HEK293 (cell line): ENCODE measurements around the gene USP51.

ENCODE experiments used
- CTCF ChIA-PET: fragments of 350-600 bp; formaldehyde crosslinking; extraction: SDS; loops from one replicate; lab custom pipeline; 2021; ENCODE audit warnings: antibody characterized with exemption; lab: Yijun Ruan, JAX
- POLR2A ChIA-PET: fragments of 300-600 bp; formaldehyde crosslinking; extraction: SDS; loops from one replicate; lab custom pipeline; 2020; ENCODE audit warnings: antibody characterized with exemption, inconsistent platforms; lab: Yijun Ruan, JAX
- H3K27ac ChIP-seq: fragments of 200-500 bp; sonication (Bioruptor generic); 2 replicates; pipeline ENCODE4 v1.5.1; 2014; ENCODE audit warnings: low read depth, low read length, control low read depth, inconsistent platforms; ENCODE audit errors: extremely low read depth
- H3K36me3 ChIP-seq, 2 experiments: fragments of 200-500 bp in 1 of 2; sonication (Bioruptor generic) in 1 of 2; 1 replicate in 1 of 2; 2 replicates in 1 of 2; pipeline ENCODE4 v1.5.1; 2014 to 2017; ENCODE audit warnings: inconsistent platforms in 2 of 2, low read length in 2 of 2; ENCODE audit not compliant: control insufficient read depth in 2 of 2, insufficient read depth in 1 of 2
- H3K4me1 ChIP-seq: fragments of 200-500 bp; sonication (Bioruptor generic); 2 replicates; pipeline ENCODE4 v1.5.1; 2014; ENCODE audit warnings: mild to moderate bottlenecking, low read length, inconsistent platforms; ENCODE audit not compliant: control insufficient read depth, insufficient read depth
- H3K4me3 ChIP-seq: 2 replicates; pipeline ENCODE4 v1.5.1; 2011; ENCODE audit warnings: low read depth, mild to moderate bottlenecking, control low read depth, low read length, moderate library complexity
- H3K9me3 ChIP-seq: fragments of 200-500 bp; sonication (Bioruptor generic); 2 replicates; pipeline ENCODE4 v1.5.1; 2014; ENCODE audit warnings: low read depth, low read length, inconsistent platforms; ENCODE audit not compliant: control insufficient read depth, insufficient read depth
- GFI1B ChIP-seq: fragments of 450-650 bp; formaldehyde crosslinking; IDR thresholded peaks from 2 replicates; pipeline ENCODE4 v1.5.1; 2016; ENCODE audit warnings: missing biosample characterization, missing genetic modification characterization
- SALL2 ChIP-seq: fragments of 450-650 bp; formaldehyde crosslinking; IDR thresholded peaks from 2 replicates; pipeline ENCODE4 v1.5.0; 2017; ENCODE audit warnings: missing biosample characterization, mild to moderate bottlenecking, missing genetic modification characterization, borderline replicate concordance
- SP2 ChIP-seq: fragments of 450-650 bp; formaldehyde crosslinking; IDR thresholded peaks from 2 replicates; pipeline ENCODE4 v1.5.1; 2016; ENCODE audit warnings: missing biosample characterization, missing genetic modification characterization
- TCF7L2 ChIP-seq: IDR thresholded peaks from 2 replicates; pipeline ENCODE4 v1.6.1; 2011; ENCODE audit warnings: low read depth, mild to moderate bottlenecking, inconsistent platforms, low read length, moderate library complexity, borderline replicate concordance
- YY1 ChIP-seq: fragments of 450-650 bp; formaldehyde crosslinking; IDR thresholded peaks from 2 replicates; pipeline ENCODE4 v1.5.1; 2018; ENCODE audit warnings: missing biosample characterization, missing genetic modification characterization
- YY2 ChIP-seq: fragments of 450-650 bp; formaldehyde crosslinking; IDR thresholded peaks from 2 replicates; pipeline ENCODE4 v1.5.1; 2016; ENCODE audit warnings: missing biosample characterization, missing genetic modification characterization
- ZBTB1 ChIP-seq: fragments of 450-650 bp; formaldehyde crosslinking; IDR thresholded peaks from 2 replicates; pipeline ENCODE4 v1.5.1; 2016; ENCODE audit warnings: missing biosample characterization, missing genetic modification characterization
- ZBTB8A ChIP-seq: fragments of 450-650 bp; formaldehyde crosslinking; IDR thresholded peaks from 2 replicates; pipeline ENCODE4 v1.5.1; 2016; ENCODE audit warnings: missing biosample characterization, missing genetic modification characterization
- ZNF157 ChIP-seq: fragments of 450-650 bp; formaldehyde crosslinking; IDR thresholded peaks from 2 replicates; pipeline ENCODE4 v1.5.1; 2016; ENCODE audit warnings: missing biosample characterization, missing genetic modification characterization
- ZNF571 ChIP-seq: fragments of 450-650 bp; formaldehyde crosslinking; IDR thresholded peaks from 2 replicates; pipeline ENCODE4 v1.5.0; 2017; ENCODE audit warnings: missing biosample characterization, missing genetic modification characterization
- ZNF623 ChIP-seq: fragments of 450-650 bp; formaldehyde crosslinking; IDR thresholded peaks from 2 replicates; pipeline ENCODE4 v1.5.1; 2016; ENCODE audit warnings: missing biosample characterization, missing genetic modification characterization
- ZNF629 ChIP-seq: fragments of 450-650 bp; formaldehyde crosslinking; IDR thresholded peaks from 2 replicates; pipeline ENCODE4 v1.5.1; 2017; ENCODE audit warnings: missing biosample characterization, missing genetic modification characterization
- ZNF658 ChIP-seq: fragments of 450-650 bp; formaldehyde crosslinking; IDR thresholded peaks from 2 replicates; pipeline ENCODE4; 2016; ENCODE audit warnings: missing biosample characterization, missing genetic modification characterization
- ZNF677 ChIP-seq: fragments of 450-650 bp; IDR thresholded peaks from 2 replicates; pipeline ENCODE4 v1.5.0; 2018; ENCODE audit warnings: missing biosample characterization, mild to moderate bottlenecking, missing genetic modification characterization, moderate library complexity
- ZNF701 ChIP-seq: fragments of 450-650 bp; formaldehyde crosslinking; IDR thresholded peaks from 2 replicates; pipeline ENCODE4 v1.5.1; 2016; ENCODE audit warnings: missing biosample characterization, missing genetic modification characterization
- ZNF707 ChIP-seq: fragments of 450-650 bp; formaldehyde crosslinking; IDR thresholded peaks from 2 replicates; pipeline ENCODE4 v1.5.1; 2016; ENCODE audit warnings: missing biosample characterization, missing genetic modification characterization
- ZNF747 ChIP-seq: fragments of 450-650 bp; formaldehyde crosslinking; IDR thresholded peaks from 2 replicates; pipeline ENCODE4 v1.5.1; 2016; ENCODE audit warnings: missing biosample characterization, missing genetic modification characterization
- ZSCAN30 ChIP-seq: fragments of 450-650 bp; IDR thresholded peaks from 2 replicates; pipeline ENCODE4 v1.5.1; 2018; ENCODE audit warnings: missing biosample characterization, mild to moderate bottlenecking, missing genetic modification characterization, moderate library complexity
- ZXDB ChIP-seq: fragments of 450-650 bp; formaldehyde crosslinking; IDR thresholded peaks from 2 replicates; pipeline ENCODE4 v1.5.1; 2016; ENCODE audit warnings: missing biosample characterization, missing genetic modification characterization
- TF ChIP-seq, protein P1 (sequence below): fragments of 450-650 bp; formaldehyde crosslinking; IDR thresholded peaks from 2 replicates; pipeline ENCODE4 v1.5.1; 2016; ENCODE audit warnings: missing biosample characterization, missing genetic modification characterization, low read depth
- TF ChIP-seq, protein P2 (sequence below): fragments of 450-650 bp; formaldehyde crosslinking; IDR thresholded peaks from 2 replicates; pipeline ENCODE4 v1.5.1; 2016; ENCODE audit warnings: missing biosample characterization, missing genetic modification characterization, low read depth
- TF ChIP-seq, protein P3 (sequence below): fragments of 450-650 bp; formaldehyde crosslinking; IDR thresholded peaks from 2 replicates; pipeline ENCODE4 v1.5.1; 2016; ENCODE audit warnings: missing biosample characterization, missing genetic modification characterization
- TF ChIP-seq, protein P4 (sequence below): fragments of 450-650 bp; formaldehyde crosslinking; IDR thresholded peaks from 2 replicates; pipeline ENCODE4 v1.5.1; 2016; ENCODE audit warnings: missing biosample characterization, missing genetic modification characterization
- TF ChIP-seq, protein P5 (sequence below): fragments of 450-650 bp; formaldehyde crosslinking; IDR thresholded peaks from 2 replicates; pipeline ENCODE4 v1.5.1; 2016; ENCODE audit warnings: missing biosample characterization, missing genetic modification characterization

USP51 gene

DNA sequence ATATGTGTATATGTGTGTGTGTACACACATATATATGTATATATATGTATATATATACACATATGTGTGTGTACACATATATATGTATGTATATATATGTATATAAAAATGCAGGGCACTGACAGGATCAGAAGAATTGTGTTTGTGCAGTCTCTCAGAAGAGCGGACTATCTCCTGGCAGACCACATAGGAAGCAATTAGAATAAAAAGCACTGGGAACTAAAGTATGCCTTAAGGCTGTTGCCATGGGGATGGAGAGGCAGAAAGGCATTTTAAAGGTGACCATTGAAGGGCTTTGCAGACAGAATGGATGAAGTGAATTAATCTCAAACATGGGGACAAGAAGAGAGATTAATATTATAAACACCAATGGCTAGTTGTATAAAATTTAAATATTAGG, 33.7 kb upstream of the USP51 start:
- no peak for TF ChIP-seq ZNF629 (tag by site-specific recombination)
- TF ChIP-seq, protein P1, sequence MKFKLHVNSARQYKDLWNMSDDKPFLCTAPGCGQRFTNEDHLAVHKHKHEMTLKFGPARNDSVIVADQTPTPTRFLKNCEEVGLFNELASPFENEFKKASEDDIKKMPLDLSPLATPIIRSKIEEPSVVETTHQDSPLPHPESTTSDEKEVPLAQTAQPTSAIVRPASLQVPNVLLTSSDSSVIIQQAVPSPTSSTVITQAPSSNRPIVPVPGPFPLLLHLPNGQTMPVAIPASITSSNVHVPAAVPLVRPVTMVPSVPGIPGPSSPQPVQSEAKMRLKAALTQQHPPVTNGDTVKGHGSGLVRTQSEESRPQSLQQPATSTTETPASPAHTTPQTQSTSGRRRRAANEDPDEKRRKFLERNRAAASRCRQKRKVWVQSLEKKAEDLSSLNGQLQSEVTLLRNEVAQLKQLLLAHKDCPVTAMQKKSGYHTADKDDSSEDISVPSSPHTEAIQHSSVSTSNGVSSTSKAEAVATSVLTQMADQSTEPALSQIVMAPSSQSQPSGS = no peak
- no peak for TF ChIP-seq ZBTB1
- no peak for TF ChIP-seq ZNF623 (tag by site-specific recombination)
- TF ChIP-seq ZNF707 (tag by site-specific recombination) = no peak
- TF ChIP-seq ZNF157 (tag by site-specific recombination) = no peak
- no peak for TF ChIP-seq YY2 (tag by site-specific recombination)
- no peak for TF ChIP-seq SP2 (tag by site-specific recombination)
- TF ChIP-seq SALL2 (tag by site-specific recombination) = no peak
- TF ChIP-seq ZSCAN30 (tag by site-specific recombination) = no peak
- TF ChIP-seq ZNF658 (tag by site-specific recombination) = no peak
- TF ChIP-seq ZNF747 (tag by site-specific recombination) = no peak
- ChIA-PET POLR2A (no interaction called here), CTCF (no interaction called here)
- Histone ChIP-seq H3K27ac (no peak overlapping the region), H3K4me1 (no peaks in the 10 kb centered on the region), H3K4me3 (no peak overlapping the region), H3K9me3 (no peaks in the 10 kb centered on the region), H3K36me3 (no peaks in the 10 kb centered on the region)

DNA sequence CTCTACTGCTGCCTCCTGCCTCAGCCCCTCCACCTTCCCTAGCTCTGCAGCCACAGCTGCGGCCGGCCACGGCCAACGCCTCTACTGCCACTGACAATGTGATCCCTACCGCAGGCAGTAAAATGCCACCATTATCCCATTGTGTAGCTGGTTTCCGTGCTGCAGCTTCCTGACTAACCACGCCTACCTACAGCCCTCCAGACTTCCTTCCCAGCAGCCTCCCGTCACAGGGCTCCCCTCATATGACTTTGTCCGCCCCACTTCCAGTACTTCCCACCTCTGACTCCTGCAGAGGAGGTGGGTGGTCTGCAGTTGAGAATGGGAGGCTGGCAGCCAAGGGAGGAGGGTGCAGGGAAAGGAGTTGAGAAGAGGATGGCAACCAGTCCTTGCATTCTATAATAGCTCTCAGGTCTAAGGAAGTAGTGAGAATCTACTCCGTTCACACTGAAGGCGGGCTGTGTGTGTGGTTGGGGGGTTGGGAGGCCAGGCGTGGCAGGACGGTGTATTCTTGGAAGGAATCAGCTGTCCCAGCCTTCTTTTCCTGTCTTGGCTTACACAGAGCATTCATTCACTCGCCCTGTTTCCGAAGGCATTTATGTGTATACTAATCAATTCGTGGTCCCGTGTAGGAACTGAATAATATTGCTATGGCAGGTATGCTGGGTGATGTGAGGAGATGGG, 33.1 kb upstream of the USP51 start:
- POLR2A ChIA-PET = no interaction called here
- Histone ChIP-seq H3K27ac (no peak overlapping the region), H3K9me3 (no peaks in the 10 kb centered on the region), H3K4me1 (no peaks in the 10 kb centered on the region), H3K36me3 (no peaks in the 10 kb centered on the region), H3K4me3 (no peak overlapping the region)
- TF ChIP-seq TCF7L2 = no peak
- TF ChIP-seq, protein P2, sequence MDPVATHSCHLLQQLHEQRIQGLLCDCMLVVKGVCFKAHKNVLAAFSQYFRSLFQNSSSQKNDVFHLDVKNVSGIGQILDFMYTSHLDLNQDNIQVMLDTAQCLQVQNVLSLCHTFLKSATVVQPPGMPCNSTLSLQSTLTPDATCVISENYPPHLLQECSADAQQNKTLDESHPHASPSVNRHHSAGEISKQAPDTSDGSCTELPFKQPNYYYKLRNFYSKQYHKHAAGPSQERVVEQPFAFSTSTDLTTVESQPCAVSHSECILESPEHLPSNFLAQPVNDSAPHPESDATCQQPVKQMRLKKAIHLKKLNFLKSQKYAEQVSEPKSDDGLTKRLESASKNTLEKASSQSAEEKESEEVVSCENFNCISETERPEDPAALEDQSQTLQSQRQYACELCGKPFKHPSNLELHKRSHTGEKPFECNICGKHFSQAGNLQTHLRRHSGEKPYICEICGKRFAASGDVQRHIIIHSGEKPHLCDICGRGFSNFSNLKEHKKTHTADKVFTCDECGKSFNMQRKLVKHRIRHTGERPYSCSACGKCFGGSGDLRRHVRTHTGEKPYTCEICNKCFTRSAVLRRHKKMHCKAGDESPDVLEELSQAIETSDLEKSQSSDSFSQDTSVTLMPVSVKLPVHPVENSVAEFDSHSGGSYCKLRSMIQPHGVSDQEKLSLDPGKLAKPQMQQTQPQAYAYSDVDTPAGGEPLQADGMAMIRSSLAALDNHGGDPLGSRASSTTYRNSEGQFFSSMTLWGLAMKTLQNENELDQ (tag by site-specific recombination) = no peak
- TF ChIP-seq, protein P3, sequence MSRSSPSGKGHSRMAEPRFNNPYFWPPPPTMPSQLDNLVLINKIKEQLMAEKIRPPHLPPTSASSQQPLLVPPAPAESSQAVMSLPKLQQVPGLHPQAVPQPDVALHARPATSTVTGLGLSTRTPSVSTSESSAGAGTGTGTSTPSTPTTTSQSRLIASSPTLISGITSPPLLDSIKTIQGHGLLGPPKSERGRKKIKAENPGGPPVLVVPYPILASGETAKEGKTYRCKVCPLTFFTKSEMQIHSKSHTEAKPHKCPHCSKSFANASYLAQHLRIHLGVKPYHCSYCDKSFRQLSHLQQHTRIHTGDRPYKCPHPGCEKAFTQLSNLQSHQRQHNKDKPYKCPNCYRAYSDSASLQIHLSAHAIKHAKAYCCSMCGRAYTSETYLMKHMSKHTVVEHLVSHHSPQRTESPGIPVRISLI = no peak
- CTCF ChIA-PET = no interaction called here

DNA sequence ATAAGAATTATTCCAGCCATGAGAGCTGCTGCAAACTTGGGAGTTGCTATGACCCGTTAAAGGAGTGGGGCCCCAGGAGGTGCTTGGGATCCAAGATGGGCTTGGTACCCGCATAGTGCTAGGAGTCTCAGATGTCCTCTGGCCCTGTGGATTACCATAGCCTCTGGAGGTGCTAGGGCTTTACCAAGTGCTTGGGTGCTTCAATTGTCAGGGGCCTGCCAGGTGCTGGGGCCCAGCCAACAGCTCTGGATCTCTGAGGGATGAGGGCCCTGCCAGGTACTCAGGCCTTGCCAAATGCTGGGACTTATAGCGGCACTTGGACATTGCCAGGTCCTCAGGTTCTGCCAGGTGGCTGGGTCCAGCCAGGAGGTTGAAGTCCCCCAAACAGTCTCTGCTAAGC, 32.0 kb upstream of the USP51 start:
- Histone ChIP-seq H3K4me1 (no peaks in the 10 kb centered on the region), H3K27ac (no peak overlapping the region), H3K36me3 (no peaks in the 10 kb centered on the region), H3K9me3 (no peaks in the 10 kb centered on the region), H3K4me3 (no peak overlapping the region)
- ChIA-PET CTCF (no interaction called here), POLR2A (no interaction called here)
- TF ChIP-seq ZNF677 (tag by site-specific recombination) (no peak), ZBTB8A (tag by site-specific recombination) (no peak), ZXDB (no peak), YY1 (tag by site-specific recombination) (no peak), GFI1B (tag by site-specific recombination) (no peak), ZNF571 (tag by site-specific recombination) (no peak), ZNF701 (tag by site-specific recombination) (no peak)
- TF ChIP-seq, protein P4, sequence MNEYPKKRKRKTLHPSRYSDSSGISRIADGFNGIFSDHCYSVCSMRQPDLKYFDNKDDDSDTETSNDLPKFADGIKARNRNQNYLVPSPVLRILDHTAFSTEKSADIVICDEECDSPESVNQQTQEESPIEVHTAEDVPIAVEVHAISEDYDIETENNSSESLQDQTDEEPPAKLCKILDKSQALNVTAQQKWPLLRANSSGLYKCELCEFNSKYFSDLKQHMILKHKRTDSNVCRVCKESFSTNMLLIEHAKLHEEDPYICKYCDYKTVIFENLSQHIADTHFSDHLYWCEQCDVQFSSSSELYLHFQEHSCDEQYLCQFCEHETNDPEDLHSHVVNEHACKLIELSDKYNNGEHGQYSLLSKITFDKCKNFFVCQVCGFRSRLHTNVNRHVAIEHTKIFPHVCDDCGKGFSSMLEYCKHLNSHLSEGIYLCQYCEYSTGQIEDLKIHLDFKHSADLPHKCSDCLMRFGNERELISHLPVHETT (tag by site-specific recombination) = no peak
- TF ChIP-seq, protein P3 = no peak
- TF ChIP-seq, protein P5, sequence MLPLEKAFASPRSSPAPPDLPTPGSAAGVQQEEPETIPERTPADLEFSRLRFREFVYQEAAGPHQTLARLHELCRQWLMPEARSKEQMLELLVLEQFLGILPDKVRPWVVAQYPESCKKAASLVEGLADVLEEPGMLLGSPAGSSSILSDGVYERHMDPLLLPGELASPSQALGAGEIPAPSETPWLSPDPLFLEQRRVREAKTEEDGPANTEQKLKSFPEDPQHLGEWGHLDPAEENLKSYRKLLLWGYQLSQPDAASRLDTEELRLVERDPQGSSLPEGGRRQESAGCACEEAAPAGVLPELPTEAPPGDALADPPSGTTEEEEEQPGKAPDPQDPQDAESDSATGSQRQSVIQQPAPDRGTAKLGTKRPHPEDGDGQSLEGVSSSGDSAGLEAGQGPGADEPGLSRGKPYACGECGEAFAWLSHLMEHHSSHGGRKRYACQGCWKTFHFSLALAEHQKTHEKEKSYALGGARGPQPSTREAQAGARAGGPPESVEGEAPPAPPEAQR (tag by site-specific recombination) = no peak
